GM18505 (cell line): ENCODE data around the gene GRIK3.

Source experiments
- ATAC-seq: cut with Tn5 transposase; IDR thresholded peaks from one replicate; pipeline ENCODE4 v1.9.1; 2021; ENCODE audit not compliant: unreplicated experiment
- POLR2A ChIP-seq: IDR thresholded peaks from 4 replicates; pipeline ENCODE4 v1.6.1; 2011; ENCODE audit warnings: borderline replicate concordance; ENCODE audit not compliant: insufficient read depth, insufficient read length; ENCODE audit errors: extremely low read depth

The GRIK3 gene

DNA sequence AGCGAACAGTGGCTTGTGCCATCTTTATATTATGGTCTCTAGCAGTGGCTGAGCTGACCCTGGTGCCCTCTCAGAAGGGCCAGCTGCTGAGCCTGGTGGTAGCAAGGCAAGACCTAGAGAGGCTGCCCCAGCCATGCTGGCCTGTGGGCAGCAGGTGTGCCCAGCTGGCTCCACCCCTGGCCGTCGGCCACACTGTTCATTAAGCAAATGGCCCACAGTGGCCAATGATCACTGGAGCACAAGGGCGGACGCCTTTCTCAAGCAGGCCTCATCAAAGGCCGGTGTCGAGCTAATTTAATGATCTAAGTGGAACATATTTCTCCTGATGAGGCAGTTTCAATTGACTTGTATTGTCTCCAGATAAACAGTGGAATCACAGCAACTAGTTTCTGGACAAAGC, 89.4 kb downstream of the GRIK3 start:
- TF ChIP-seq POLR2A, result no peak
- ATAC-seq, result no peak

DNA sequence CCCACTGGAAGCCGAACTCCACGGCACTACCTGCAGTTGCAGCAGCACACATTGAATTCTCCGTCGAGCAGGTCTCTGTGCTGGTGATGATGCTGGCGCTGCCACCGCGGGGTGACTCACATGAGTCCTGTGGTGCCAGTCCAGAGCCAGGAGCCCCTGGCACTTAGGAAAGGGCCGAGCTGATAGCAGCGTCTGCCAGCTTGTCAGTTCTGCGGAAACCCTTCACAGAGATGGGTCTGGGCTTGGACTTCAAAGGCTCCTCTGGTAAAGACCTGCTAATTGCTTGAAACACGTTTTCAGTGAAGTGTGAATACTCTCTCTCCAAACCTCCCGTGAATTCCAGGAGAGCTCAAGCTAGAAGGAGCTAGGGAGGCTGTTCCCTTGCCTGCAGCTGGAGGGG, 92.2 kb downstream of the GRIK3 start:
- ATAC-seq, result no peak
- no peak for TF ChIP-seq POLR2A

DNA sequence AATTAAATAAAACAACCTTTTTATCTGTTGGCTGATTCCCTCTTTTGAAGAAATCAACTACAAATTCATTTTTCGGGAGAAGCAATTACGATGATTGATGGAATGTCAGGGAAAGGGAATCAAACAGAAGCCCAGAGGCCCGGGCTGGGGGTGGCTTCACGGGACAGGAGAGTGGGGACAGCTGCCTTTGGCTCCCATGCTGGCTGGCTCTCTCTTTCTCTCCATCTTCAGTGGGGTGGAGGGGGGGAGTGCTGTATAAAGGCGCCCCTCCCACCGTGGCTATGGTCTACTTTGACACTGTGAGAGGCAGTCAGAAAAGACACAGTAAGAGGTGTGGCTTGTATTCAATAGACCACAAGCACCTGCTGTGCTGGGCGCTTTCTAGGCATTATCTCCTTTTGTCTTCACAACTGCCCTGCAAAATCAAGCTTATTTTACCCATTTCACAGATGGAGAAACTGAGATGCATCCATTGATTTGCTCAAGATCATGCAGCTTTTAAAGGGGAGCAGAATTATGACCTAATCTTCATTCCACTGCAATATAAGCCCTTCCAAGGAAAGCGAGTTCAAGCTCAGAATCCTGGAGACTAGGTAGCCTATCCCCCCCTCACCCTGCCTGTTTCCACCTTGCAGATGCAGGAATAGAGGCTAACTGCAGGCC, 92.9 kb downstream of the GRIK3 start:
- TF ChIP-seq POLR2A, result no peak
- no peak for ATAC-seq

DNA sequence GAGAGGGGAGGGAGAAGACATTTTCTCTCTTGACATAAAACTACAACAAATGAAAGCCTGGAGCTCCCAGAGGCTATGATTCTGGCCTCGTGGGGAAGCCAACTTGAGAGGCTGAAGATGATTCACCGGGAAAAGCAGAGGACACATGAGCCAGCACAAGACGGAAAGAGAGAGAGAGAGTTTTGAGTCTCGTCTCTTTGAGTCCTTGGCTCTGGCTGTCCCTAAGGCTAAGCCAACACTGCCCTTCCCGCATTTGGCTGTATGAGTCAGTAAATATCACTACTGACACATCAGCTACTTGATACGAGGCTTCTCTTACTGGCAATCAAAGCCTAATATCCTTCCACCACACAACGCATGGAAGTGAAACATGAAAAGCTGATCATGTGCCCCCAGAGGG, 95.5 kb downstream of the GRIK3 start:
- no peak for ATAC-seq
- no peak for TF ChIP-seq POLR2A

DNA sequence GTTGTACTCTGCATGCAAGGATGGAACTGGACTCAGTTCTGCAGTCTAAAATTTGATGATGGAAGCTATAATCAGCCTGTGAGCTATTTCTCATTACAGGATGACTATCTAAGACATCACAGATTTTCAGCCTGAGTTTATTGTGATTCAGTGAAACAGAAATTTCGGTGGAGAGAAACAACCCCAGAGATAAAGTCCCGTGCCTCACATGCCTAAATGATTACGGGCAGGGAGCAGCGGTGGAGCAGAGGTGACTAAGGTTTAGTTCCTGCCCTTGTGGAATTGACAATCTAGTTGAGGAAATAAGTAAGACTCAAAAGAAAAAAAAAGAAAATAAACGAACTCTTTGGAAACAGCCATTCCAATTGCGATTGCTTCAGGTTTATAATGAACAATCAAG, 96.9 kb downstream of the GRIK3 start:
- TF ChIP-seq POLR2A, result no peak
- no peak for ATAC-seq

DNA sequence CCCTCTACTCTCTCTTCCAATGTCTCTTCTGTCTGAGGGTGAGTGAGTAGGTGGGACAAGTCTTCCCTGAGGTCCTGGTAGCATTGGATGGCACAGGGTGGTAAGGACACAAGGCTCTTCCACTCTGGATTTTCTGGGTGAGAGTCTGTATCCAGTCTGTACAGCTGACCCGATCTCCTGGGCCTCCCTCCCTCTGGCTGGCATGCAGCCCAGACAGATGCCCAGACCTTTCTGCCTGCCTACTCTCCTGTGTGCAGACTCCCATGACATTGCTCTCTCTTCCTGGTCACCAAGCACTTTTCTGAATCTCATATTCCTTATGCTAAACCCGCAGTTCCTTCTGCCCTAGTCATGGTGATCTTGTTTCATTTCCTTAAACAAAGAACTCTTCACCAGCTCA, 100.3 kb downstream of the GRIK3 start:
- ATAC-seq, result no peak
- no peak for TF ChIP-seq POLR2A

DNA sequence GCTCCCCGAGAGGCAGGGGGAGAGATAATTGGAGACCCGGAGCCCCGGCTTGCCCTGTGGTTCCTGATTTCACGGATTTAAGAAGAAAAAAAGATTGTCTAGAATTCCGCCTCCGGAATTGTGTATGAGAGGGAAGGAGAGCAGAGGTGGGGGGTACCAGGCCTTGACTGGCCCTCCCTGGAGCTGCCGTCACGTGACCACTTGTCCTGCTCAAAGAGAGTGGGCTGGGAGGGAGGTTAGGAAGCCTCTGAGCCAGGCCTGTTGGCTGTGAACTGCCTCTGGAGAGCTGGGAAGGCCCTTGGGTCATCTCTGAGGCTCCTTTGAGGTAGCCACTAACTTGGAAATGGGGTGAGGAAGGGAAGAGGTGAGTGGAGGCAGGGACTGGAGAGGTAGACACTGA, 106.5 kb downstream of the GRIK3 start:
- no peak for ATAC-seq

DNA sequence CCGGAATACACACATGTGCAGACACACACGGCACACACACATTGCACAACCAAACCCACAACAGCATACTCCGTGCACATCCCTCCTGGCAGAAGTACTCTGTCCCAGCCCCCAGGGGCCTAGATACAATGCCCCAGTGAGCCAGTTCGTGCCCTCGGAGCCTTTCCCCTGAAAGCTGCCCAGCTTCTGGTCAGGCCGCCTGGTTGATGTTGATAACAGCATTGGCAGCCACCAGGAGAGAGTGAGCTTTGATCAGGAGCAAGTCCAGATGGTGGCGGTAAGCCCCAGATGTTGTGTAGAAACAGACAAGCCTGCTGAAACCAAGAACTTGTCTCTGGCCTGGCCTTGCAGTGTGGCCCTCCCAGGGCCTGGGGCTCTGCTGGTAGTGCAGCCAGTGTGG, 109.1 kb downstream of the GRIK3 start:
- no peak for TF ChIP-seq POLR2A
- ATAC-seq, result no peak

More for the DNA sequence above, 106.5 kb downstream of the GRIK3 start:
- TF ChIP-seq POLR2A, result no peak

DNA sequence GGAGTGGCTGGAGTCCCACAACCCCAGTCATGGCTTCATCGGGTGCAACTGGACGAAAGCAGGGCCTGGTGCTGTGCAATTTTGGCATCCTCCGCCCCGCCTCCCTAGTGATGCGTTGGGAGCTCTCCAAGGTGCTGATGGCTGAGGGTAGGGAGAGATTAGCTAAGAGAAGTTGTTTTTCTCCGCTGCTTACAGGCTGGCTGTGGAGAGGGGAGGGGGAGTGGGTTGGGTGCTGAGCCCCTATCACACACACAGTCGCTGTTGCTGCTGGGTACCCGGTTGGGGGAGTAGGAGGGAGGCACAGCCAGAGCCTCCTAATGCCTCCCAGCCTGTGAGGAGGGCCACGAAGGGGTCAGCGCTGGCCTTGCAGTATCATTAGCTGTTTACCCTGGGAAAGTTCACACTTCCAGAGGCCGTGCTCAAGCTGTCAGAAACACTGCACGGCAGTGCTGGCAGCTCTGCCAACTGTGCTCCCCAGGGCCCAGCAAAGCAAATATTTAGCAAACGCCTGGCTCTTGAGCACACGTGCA, 110.0 kb downstream of the GRIK3 start:
- no peak for TF ChIP-seq POLR2A
- ATAC-seq, result no peak

DNA sequence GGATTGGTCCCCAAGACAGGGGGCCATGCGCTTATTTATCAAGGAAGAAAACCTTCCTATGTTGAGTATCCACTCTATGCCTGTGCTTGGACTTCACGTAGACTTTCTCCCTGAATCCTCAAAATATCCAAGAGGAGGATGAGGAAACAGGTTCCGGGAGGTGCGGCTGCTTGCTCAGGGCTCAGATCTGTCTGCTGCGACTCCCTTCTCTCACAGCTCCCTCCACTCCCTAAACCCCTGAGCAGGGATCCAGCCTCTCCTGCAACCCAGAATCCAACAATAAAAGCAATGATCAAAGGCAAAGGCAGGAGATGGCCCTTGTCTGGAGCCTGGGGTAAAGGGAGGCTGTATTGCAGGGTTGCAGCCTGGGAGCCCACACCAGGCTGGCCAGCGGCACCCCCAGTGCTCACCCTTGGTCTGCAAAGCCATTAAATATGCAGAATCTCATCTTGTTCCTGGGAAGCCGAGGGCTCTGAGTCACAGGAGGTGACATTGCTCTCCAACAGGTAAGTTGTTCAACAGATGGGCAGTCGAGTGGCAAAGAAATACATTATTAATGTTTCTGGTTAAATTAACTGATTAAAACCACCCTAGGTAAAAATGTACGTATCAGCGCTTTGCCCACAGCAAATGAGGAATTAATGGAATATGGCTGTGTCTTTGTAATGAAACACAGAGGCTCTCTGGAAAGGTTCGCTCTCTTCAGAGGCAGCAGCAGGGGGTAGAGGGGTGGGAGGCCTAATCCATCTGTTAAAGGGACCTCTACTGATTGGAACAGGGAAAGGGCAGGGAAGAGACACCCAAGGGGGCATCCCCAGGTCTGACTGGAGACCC, 111.5 kb downstream of the GRIK3 start:
- no peak for ATAC-seq
- no peak for TF ChIP-seq POLR2A

DNA sequence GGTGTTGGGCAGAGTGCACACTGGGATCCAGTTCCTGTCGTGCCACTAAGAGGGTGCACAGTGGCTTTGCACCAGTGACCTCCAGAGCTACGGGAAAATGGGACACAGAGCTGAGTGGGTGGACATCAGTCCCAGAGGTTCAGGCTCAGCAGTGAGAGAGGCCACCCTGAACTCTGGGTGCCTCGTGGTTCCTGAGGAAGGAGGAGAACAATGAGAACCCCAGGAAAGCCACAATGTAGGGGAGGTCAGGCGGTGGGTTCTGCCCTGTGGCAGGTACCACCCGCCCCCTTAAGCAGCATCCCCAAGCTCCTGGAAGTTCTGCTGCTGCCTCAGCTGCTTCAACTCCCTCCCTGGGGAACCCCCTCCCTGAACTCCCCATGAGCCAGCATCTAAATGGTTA, 112.2 kb downstream of the GRIK3 start:
- ATAC-seq, result no peak
- TF ChIP-seq POLR2A, result no peak

DNA sequence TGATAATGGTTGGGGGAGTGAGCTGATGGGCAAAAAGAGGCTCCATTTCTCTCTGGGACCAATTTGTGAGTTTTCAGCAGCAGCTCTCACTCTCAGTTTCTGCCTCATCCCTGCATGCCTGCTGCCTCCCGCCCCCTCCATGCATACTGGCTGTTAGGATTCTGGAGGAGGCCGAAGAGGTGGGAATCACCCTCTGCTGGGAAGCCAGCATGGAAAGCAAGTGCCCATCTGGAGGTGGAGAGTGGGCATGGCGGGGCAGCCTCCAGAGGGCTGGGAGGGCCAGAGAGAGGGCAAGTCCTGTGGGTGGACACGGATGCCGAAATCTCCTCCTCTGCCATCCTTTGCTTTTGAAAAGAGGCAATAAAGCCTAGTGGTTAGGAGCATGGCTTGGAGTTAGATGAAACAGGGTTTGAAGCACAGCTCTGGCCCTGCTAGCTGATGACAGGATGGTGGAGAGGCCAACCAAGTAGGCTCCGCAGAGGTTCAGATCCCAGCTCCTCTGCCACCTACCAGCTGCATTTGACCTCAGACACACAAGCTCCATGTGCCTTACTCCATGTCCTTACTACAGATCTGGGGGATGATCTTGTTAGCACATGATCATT, 113.4 kb downstream of the GRIK3 start:
- no peak for ATAC-seq
- TF ChIP-seq POLR2A, result no peak

DNA sequence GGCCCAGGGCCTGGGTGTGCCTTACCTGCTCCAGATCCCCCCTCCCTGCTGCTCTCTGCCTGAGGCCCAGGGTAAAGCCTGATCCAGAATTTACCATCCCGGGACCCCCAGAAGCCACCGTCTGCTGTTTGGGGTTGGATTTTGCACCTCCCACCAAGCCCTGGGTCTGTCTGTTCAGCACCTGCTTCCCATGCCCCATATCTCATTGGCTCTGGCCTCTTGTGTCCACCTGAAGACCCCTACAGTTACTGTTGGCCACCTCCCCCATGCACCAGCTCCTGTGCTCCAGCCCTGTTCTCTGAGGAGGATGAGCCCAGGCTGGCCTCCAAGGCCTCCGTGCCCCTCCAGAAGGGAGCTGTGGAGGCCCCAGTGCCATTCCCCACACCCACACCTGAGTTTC, 113.9 kb downstream of the GRIK3 start:
- ATAC-seq, result no peak
- TF ChIP-seq POLR2A, result no peak
